T-helper 2 cell (primary cell): ENCODE data around the gene CDK7.
A peak's percentile ranks its signal among the peaks of the same experiment; 100 is the strongest.
"Not testable (repeated sequence)": the region's sequence is repeated elsewhere in the genome, so short reads cannot be mapped to it uniquely, and the experiment has no call there.

Experiments
- DNase-seq, 5 experiments: peaks; one replicate each; pipeline versions ENCODE4 v3.0.0 to v3.0.0-alpha.2; 2012 to 2022

The CDK7 gene

DNA sequence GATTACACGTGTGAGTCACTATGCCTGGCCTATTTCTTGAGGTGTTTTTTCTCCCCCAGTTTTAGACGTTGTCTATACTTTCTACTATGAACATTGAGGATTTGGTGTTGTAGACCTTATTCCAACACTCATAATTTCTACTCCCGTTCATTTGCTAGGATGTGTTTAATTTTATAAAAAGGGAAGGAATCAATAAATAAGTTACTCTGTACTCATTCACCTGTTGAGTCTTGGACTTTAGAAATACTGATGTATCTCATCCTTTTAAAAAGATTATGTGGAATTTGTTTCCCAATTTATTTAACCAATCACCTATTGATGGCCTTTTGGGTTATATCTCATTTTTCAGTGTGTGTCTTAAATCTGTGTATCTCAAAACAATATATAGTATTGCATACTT lies 3.2 kb downstream of the CDK7 start:
- DNase-seq = no peak

DNA sequence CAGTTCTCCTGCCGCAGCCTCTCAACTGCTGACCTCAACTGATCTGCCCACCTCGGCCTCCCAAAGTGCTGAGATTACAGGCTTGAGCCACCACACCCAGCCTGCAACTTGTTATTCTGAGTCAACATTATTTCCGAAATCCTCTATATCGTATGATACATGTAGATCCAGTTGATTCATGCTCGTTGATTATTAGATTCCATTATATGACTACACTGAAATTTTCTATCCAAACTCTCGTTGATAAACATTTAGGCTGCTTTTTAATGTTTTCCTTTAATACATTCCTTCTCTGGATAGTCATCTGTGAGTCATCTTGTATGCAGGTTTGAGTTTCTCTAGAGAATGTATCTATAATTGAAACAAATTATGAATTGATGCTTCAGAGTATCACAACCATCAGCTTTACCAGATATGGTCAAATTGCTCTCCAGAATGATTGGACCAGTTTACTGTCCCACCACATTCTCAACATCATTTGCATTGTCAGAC lies 4.1 kb downstream of the CDK7 start:
- no peak for DNase-seq

DNA sequence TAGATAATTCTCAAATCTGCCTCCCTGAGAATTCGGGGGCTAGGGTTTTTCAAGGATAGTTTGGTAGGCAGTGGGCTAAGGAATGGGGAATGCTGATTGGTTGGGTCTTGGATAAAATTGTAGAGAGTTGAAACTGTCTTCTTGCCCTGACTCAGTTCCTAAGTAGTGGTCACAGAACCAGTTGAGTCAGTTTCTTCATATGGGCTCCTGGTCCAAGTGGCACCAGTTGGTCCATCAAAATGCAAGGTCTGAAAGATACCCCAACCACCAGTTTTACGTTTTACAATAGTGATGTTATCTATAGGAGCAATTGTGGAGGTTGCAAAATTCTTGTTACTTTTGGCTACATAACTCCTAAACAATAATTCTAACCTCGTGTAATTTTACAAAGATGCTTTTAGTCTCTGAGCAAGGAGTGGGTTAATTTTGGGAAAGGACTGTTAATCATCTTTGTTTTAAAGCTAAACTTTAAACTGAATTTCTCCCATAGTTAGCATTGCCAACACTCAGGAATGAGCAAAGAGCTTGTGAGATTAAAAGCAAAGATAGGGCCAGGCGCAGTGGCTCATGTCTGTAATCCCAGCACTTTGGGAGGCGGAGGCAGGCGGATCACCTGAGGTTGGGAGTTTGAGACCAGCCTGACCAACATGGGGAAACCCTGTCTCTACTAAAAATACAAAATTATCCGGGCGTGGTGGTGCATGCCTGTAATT lies 7.7 kb downstream of the CDK7 start:
- DNase-seq = no peak

- DNase-seq = no peak
These were observed 10.3 kb downstream of the CDK7 start for GRCh38 chr5:69245031-69245430.

- no peak for DNase-seq
These were observed 13.3 kb downstream of the CDK7 start for GRCh38 chr5:69248019-69248418.

DNA sequence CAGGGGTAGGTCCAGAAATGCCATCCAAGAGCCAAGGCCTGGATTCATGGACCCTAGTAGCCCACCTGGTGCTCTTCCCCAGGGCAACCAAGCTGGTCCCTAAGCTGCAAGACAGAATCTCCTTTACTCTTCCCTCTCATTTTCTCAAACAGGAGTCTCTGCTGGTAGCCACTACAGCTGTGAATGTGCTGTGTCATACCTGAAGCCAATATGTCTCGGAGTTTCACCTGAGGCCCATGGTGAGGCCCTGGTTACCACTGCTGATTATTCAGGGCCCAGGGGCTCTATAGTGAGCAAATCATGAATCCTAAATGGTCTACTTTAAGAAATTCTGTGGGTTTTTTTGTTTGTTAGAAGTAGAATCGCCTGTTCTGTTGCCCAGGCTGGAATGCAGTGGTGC lies 15.9 kb downstream of the CDK7 start:
- no peak for DNase-seq

DNA sequence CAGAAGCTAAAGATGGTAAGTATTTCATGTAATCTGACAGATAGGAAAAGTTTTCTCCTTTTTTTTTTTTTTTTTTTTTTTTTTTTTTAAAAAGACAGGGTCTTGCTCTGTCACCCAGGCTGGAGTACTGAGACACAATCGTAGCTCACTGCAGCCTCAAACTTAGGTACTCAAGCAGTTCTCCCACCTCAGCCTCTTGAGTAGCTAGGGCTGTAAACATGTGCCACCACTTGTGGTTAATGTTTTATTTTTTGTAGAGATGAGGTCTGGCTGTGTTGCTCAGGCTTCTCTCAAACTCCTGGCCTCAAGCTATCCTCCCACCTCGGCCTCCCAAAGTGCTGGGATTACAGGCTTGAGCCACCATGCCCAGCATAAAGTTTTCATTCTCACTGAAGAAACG lies 17.8 kb downstream of the CDK7 start:
- DNase-seq = no peak

DNA sequence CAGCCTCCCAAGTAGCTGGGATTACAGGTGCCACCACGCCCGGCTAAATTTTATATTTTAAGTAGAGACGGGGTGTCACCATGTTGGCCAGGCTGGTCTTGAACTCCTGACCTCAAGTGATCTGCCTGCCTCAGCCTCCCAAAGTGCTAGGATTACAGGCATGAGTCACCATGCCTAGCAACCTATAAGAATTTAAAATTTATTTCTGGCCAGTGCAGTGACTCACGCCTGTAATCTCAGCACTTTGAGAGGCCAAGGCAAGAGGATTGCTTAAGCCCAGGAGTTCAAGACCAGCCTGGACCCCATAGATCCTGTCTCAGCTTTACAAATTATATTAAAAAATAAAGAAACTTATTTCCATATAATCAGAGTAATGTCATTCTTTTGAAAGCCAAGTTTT lies 21.3 kb downstream of the CDK7 start:
- DNase-seq = not testable (repeated sequence)

DNA sequence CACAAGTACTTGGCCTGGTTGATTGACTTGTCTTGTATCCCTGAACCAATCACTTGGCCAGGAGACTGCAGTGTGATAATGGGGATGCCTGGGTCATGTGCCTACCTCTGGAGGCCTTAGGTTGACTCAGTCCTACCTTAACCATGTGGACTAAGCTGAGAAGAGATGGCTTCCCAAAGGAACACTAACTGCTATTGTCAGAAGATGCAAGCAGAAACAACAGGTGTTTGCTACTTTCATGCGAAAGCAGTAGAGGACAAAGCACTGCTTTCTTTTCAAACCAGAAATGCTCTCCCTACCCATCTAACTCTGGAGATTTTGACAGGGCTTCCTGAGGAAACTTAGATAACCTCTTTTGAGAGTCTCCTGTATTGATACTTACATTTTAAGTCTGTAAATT lies 22.9 kb downstream of the CDK7 start:
- DNase-seq = no peak

DNA sequence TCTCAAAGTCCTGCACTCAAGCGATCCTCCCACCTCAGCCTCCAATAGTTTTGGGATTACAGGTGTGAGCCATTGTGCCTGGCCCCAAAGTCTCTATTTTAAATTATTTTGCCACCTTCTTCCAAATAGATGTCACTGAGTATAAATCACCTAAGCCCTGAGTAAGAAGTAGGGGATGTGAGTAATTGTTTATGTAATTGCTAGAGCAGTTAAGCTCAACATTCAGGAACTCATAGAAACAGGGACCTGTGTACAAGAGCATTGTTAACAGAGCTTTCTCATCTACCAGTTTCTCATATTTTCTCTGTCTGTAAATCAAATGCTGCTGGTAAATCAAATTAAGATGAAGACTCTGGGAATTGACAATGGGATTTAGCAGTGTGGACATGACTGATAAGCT lies 26.3 kb downstream of the CDK7 start:
- DNase-seq = no peak

GRCh38 chr5:69265931-69266330 lies 31.2 kb downstream of the CDK7 start:
- peak in 1 of 5 experiments; percentile 14 for DNase-seq

- DNase-seq = no peak
These were observed 34.2 kb downstream of the CDK7 start for GRCh38 chr5:69268899-69269298.

DNA sequence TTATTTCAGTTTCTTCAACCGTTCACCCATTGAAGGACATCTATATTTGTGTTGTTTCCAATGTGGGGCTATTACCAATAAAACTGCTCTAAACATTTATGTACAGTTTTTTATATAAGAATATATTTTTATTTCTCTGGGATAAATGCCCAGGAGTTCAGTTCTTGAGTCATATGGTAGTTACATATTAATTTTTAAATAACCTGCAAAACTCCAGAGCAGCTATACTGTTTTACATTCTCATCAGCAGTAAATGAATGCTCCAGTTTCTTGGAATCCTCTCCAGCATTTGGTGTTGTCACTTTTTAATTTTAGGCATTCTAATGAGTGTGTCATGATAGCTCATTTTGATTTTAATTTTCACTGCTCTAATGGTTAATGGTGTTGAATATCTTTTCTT lies 36.2 kb downstream of the CDK7 start:
- DNase-seq = no peak

- DNase-seq = no peak
These were observed 36.7 kb downstream of the CDK7 start for GRCh38 chr5:69271376-69271775.

DNA sequence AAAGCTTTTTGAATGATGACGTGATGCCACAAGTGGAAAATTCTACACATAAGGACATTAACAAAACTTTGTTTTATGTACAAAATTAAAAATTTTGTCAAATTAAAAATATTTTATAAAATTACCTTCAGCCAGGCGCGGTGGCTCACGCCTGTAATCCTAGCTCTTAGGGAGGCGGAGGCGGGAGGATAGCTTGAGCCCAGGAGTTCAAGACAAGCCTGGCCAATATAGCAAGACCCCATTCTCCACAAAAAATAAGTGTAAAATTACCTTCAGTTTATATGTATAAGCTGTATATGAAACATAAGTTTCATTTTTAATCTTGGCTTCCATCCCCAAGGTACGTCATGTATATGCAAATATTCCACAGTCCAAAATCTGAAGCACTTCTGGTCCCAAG lies 40.9 kb downstream of the CDK7 start:
- no peak for DNase-seq

- no peak for DNase-seq
These were observed 41.9 kb downstream of the CDK7 start for GRCh38 chr5:69276422-69277174.

GRCh38 chr5:69279517-69279916 lies 44.8 kb downstream of the CDK7 start:
- DNase-seq = no peak

DNA sequence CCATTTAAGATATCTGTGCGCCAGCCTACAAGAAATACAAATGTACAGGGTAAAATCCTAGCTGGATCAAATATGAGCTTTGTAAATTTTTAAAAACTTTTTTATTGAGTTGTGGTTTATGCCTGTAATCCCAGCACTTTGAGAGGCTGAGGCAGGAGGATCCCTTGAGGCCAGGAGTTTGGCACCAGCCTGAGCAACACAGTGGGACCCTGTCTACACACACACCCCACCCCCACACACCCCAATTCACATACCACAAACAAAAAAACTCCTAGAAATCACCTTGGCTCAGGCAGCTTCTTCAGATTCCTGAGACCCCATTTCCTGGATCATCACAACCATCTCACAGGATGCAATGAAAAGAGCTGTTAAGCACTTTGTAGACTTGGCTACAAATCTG lies 46.4 kb downstream of the CDK7 start:
- DNase-seq = no peak

GRCh38 chr5:69284203-69284602 lies 49.5 kb downstream of the CDK7 start:
- no peak for DNase-seq

- DNase-seq = no peak
These were observed 50.9 kb downstream of the CDK7 start for GRCh38 chr5:69285448-69286116.

GRCh38 chr5:69288069-69288468 lies 53.4 kb downstream of the CDK7 start:
- DNase-seq = no peak

DNA sequence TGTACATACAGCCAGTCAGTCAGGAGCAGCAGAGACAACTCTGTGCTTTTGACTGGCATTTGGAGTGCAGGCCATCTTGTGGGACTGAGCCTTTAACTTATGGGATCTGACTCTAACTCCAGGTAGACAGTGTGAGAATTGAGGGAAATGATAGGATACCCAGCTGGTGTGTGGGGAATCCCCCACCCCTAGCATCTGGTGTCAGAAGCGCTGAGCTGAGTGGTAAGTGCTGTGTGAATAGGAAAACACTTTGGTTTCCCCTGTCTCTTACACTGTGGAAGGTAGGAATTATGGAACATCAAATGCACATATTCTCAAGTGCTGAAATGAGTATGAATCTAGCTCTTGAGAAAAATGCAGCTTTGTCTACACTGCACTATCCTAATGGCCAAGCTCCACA lies 54.0 kb downstream of the CDK7 start:
- no peak for DNase-seq

- no peak for DNase-seq
These were observed 57.6 kb downstream of the CDK7 start for GRCh38 chr5:69292306-69292705.

- DNase-seq = no peak
These were observed 59.2 kb downstream of the CDK7 start for GRCh38 chr5:69293882-69294281.
